PC-9 (cell line): ENCODE measurements around the gene HDX. TPM values are rescaled to one million over a fixed set of nuclear protein-coding genes. Genes with fewer than 3 reads are reported as not detected.

Experiments
- BruUV-seq: library from RNA; stranded (reverse); fragments of 400-500 nt; replicated peaks from 2 replicates; lab custom pipeline; 2021; lab: Mats Ljungman, UMichigan
- CTCF ChIA-PET: fragments of 300-600 bp; sonication (Branson Sonifier 250); formaldehyde crosslinking; loops from one replicate; lab custom pipeline; 2022; ENCODE audit warnings: antibody characterized with exemption; lab: Charles Lee
- POLR2A ChIA-PET: fragments of 300-600 bp; sonication (Branson Sonifier 250); formaldehyde crosslinking; loops from one replicate; lab custom pipeline; 2022; ENCODE audit warnings: antibody characterized with exemption; ENCODE audit not compliant: unreplicated experiment; lab: Charles Lee
- DNase-seq, 2 experiments: peaks; one replicate each; pipeline versions ENCODE4 v3.0.0 to v3.0.0-alpha.2; 2015 to 2022; ENCODE audit warnings: mixed read lengths in 1 of 2
- H2AFZ ChIP-seq: fragments of 200-600 bp; sonication (generic); 2 replicates; pipeline ENCODE4 v1.8.1; 2017; ENCODE audit warnings: antibody characterized with exemption
- H3F3A ChIP-seq: fragments of 200-600 bp; sonication (generic); 2 replicates; pipeline ENCODE4 v1.8.1; 2017; ENCODE audit warnings: antibody characterized with exemption, mild to moderate bottlenecking, low read depth; ENCODE audit not compliant: insufficient read depth
- H3K27ac ChIP-seq: fragments of 200-600 bp; sonication (generic); 2 replicates; pipeline ENCODE4 v1.6.1; 2016; ENCODE audit warnings: mixed run types
- H3K27me3 ChIP-seq: fragments of 200-600 bp; sonication (generic); 2 replicates; pipeline ENCODE4 v1.6.1; 2016; ENCODE audit warnings: low read depth, mixed run types; ENCODE audit not compliant: insufficient read depth
- H3K36me3 ChIP-seq: fragments of 200-600 bp; sonication (generic); 2 replicates; pipeline ENCODE4 v1.6.1; 2016; ENCODE audit warnings: low read depth, mixed run types
- H3K4me1 ChIP-seq: fragments of 200-600 bp; sonication (generic); replicated peaks from 2 replicates; pipeline ENCODE4 v1.6.1; 2016; ENCODE audit warnings: mixed run types; ENCODE audit not compliant: insufficient read depth
- H3K4me2 ChIP-seq: fragments of 200-600 bp; sonication (generic); 2 replicates; pipeline ENCODE4 v1.6.1; 2017; ENCODE audit warnings: mixed run types
- H3K4me3 ChIP-seq: fragments of 200-600 bp; sonication (generic); 2 replicates; pipeline ENCODE4 v1.6.1; 2016; ENCODE audit warnings: mixed run types
- H3K79me2 ChIP-seq: fragments of 200-600 bp; sonication (generic); 2 replicates; pipeline ENCODE4 v1.6.1; 2017; ENCODE audit warnings: low read depth, mixed run types
- H3K9me2 ChIP-seq: fragments of 200-600 bp; sonication (generic); 2 replicates; pipeline ENCODE4 v1.8.1; 2017; ENCODE audit warnings: mild to moderate bottlenecking; ENCODE audit not compliant: insufficient read depth
- H3K9me3 ChIP-seq: fragments of 200-600 bp; sonication (generic); 2 replicates; pipeline ENCODE4 v1.8.1; 2016; ENCODE audit warnings: low read depth; ENCODE audit not compliant: insufficient read depth
- H4K20me1 ChIP-seq: fragments of 200-600 bp; sonication (generic); 2 replicates; pipeline ENCODE4 v1.8.1; 2017; ENCODE audit not compliant: insufficient read depth
- CTCF ChIP-seq: fragments of 200-600 bp; sonication (generic); conservative IDR thresholded peaks from 2 replicates; pipeline ENCODE4 v1.6.1; 2017; ENCODE audit warnings: mixed run types, antibody characterized with exemption, mild to moderate bottlenecking, moderate library complexity
- EZH2 ChIP-seq: fragments of 200-600 bp; sonication (generic); IDR thresholded peaks from 2 replicates; pipeline ENCODE4 v1.8.0; 2017; ENCODE audit warnings: antibody characterized with exemption, low read depth
- intact Hi-C: fragments of 100-400 bp; cut with micrococcal nuclease; formaldehyde crosslinking; loops from one replicate; pipeline ENCODE4 v1.10.0; 2022; ENCODE audit not compliant: unreplicated experiment
- total RNA-seq: library from RNA; stranded (reverse); gene quantifications from 2 replicates; pipeline ENCODE4 v1.2.3, GENCODE V29; 2021

HDX gene
- total RNA-seq, 1 experiment from 2014 or later = 1.1 TPM

- no peak for DNase-seq
- BruUV-seq = no TSS peak
- Histone ChIP-seq H3K36me3 (no peaks in the 10 kb centered on the region), H4K20me1 (no peaks in the 10 kb centered on the region), H3K27ac (no peak overlapping the region), H3K9me3 (no peaks in the 10 kb centered on the region), H3K79me2 (no peaks in the 10 kb centered on the region), H3K4me1 (no peaks in the 10 kb centered on the region), H3K27me3 (no peaks in the 10 kb centered on the region), H3K9me2 (no peaks in the 10 kb centered on the region), H3K4me3 (no peak overlapping the region), H3F3A (no peaks in the 10 kb centered on the region), H3K4me2 (no peak overlapping the region), H2AFZ (no peak overlapping the region)
- CTCF ChIA-PET = no interaction called here
- TF ChIP-seq EZH2 (no peak), CTCF (no peak)
- POLR2A ChIA-PET = no interaction called here
- intact Hi-C loops = no loop called here
Measured at GRCh38 chrX:84477114-84477513, 25.1 kb downstream of the HDX start.

- H3K27ac ChIP-seq = no peak overlapping the region
- H3F3A ChIP-seq = no peaks in the 10 kb centered on the region
- H3K4me2 ChIP-seq = no peak overlapping the region
- POLR2A ChIA-PET = no interaction called here
- intact Hi-C loops = no loop called here
- DNase-seq = no peak
- H3K79me2 ChIP-seq = no peaks in the 10 kb centered on the region
- no peaks in the 10 kb centered on the region for H4K20me1 ChIP-seq
- H2AFZ ChIP-seq = no peak overlapping the region
- no peaks in the 10 kb centered on the region for H3K9me2 ChIP-seq
- CTCF ChIA-PET = no interaction called here
- H3K4me1 ChIP-seq = no peaks in the 10 kb centered on the region
- no peaks in the 10 kb centered on the region for H3K27me3 ChIP-seq
- H3K9me3 ChIP-seq = no peaks in the 10 kb centered on the region
- no peak for TF ChIP-seq EZH2
- TF ChIP-seq CTCF = no peak
- no peaks in the 10 kb centered on the region for H3K36me3 ChIP-seq
- H3K4me3 ChIP-seq = no peak overlapping the region
- no TSS peak for BruUV-seq
Measured at GRCh38 chrX:84475596-84475995, 26.7 kb downstream of the HDX start.

GRCh38 chrX:84475101-84475500, 27.2 kb downstream of the HDX start:
- POLR2A ChIA-PET = no interaction called here

More at GRCh38 chrX:84475101-84475500, 27.2 kb downstream of the HDX start:
- Histone ChIP-seq H3K4me2 (no peak overlapping the region), H3K27me3 (no peaks in the 10 kb centered on the region), H3K79me2 (no peaks in the 10 kb centered on the region), H3K36me3 (no peaks in the 10 kb centered on the region), H3K4me1 (no peaks in the 10 kb centered on the region), H3K27ac (no peak overlapping the region), H3K9me3 (no peaks in the 10 kb centered on the region), H3K9me2 (no peaks in the 10 kb centered on the region), H3F3A (no peaks in the 10 kb centered on the region), H4K20me1 (no peaks in the 10 kb centered on the region), H2AFZ (no peak overlapping the region), H3K4me3 (no peak overlapping the region)
- no peak for TF ChIP-seq EZH2
- no peak for TF ChIP-seq CTCF
- intact Hi-C loops = no loop called here
- no peak for DNase-seq
- CTCF ChIA-PET = no interaction called here
- BruUV-seq = no TSS peak
